NT2/D1 (cell line): ENCODE measurements around the gene DSCAM.

Experiments used
- SUZ12 ChIP-seq: IDR thresholded peaks from 2 replicates; pipeline ENCODE4 v1.6.1; 2011; ENCODE audit not compliant: insufficient read length, insufficient read depth; ENCODE audit errors: extremely low read depth
- YY1 ChIP-seq: IDR thresholded peaks from 2 replicates; pipeline ENCODE4 v1.6.1; 2011; ENCODE audit not compliant: insufficient read length, insufficient read depth
- ZNF274 ChIP-seq: IDR thresholded peaks from 2 replicates; pipeline ENCODE4 v1.6.1; 2011; ENCODE audit warnings: mild to moderate bottlenecking, low read depth, low read length

- no peak for TF ChIP-seq ZNF274
- no peak for TF ChIP-seq SUZ12
- no peak for TF ChIP-seq YY1
These were observed 631.0 kb downstream of the DSCAM start for GRCh38 chr21:40215941-40216340.
